ENCODE measurements around the gene LENG9.

Gene LENG9

GRCh38 chr19:54439174-54439851 is 24.3 kb downstream of the LENG9 start:
- peak; percentile 55 for DNase-seq (ENCODE audit: low read depth)
- peak; percentile 58 for TF ChIP-seq CTCF (IDR thresholded peaks at IDR 0.05; ENCODE audit: low read length, missing control alignments)
- no peak overlapping the region for H3K4me3 ChIP-seq (replicated peaks; ENCODE audit: low read depth, low read length)

GRCh38 chr19:54436628-54437252 is 26.8 kb downstream of the LENG9 start:
- DNase-seq (ENCODE audit: low read depth): no peak
- no peak overlapping the region for H3K4me3 ChIP-seq (replicated peaks; ENCODE audit: low read depth, low read length)
- no peak for TF ChIP-seq CTCF (IDR thresholded peaks at IDR 0.05; ENCODE audit: low read length, missing control alignments)

- no peak overlapping the region for H3K4me3 ChIP-seq (replicated peaks; ENCODE audit: low read depth, low read length)
- no peak for TF ChIP-seq CTCF (IDR thresholded peaks at IDR 0.05; ENCODE audit: low read length, missing control alignments)
- DNase-seq (ENCODE audit: low read depth): no peak
These were observed 27.5 kb downstream of the LENG9 start for GRCh38 chr19:54436031-54436523.

- DNase-seq (ENCODE audit: low read depth): no peak
- TF ChIP-seq CTCF (IDR thresholded peaks at IDR 0.05; ENCODE audit: low read length, missing control alignments): no peak
- no peak overlapping the region for H3K4me3 ChIP-seq (replicated peaks; ENCODE audit: low read depth, low read length)
These were observed 28.0 kb downstream of the LENG9 start for GRCh38 chr19:54435551-54436016.

GRCh38 chr19:54434873-54435214 is 28.7 kb downstream of the LENG9 start:
- no peak overlapping the region for H3K4me3 ChIP-seq (replicated peaks; ENCODE audit: low read depth, low read length)
- no peak for TF ChIP-seq CTCF (IDR thresholded peaks at IDR 0.05; ENCODE audit: low read length, missing control alignments)
- no peak for DNase-seq (ENCODE audit: low read depth)

GRCh38 chr19:54434112-54434872 is 29.3 kb downstream of the LENG9 start:
- DNase-seq (ENCODE audit: low read depth): no peak
- H3K4me3 ChIP-seq (replicated peaks; ENCODE audit: low read depth, low read length): no peak overlapping the region
- no peak for TF ChIP-seq CTCF (IDR thresholded peaks at IDR 0.05; ENCODE audit: low read length, missing control alignments)

Measured in fibroblast of pulmonary artery (primary cell).